Subcutaneous adipose tissue (tissue), 4 donors: ENCODE measurements around the gene SPEM2. TPM values are rescaled to one million over a fixed set of nuclear protein-coding genes. Genes with fewer than 3 reads are reported as not detected.

Source experiments
- total RNA-seq, 4 donors: library from RNA; depleted of rRNA; stranded (reverse); fragments of >200 nt; gene quantifications; one replicate each; pipeline ENCODE4 v1.1.0, GENCODE V29; 2016
- TF ChIP-seq, protein P1 (sequence below): fragments of 450-650 bp; IDR thresholded peaks from one replicate; pipeline ENCODE4 v1.5.1; 2016; ENCODE audit warnings: low read depth, mild to moderate bottlenecking, control low read depth, antibody characterized with exemption, moderate library complexity

Gene SPEM2
- total RNA-seq, 4 donors from 2014 or later, result not detected

DNA sequence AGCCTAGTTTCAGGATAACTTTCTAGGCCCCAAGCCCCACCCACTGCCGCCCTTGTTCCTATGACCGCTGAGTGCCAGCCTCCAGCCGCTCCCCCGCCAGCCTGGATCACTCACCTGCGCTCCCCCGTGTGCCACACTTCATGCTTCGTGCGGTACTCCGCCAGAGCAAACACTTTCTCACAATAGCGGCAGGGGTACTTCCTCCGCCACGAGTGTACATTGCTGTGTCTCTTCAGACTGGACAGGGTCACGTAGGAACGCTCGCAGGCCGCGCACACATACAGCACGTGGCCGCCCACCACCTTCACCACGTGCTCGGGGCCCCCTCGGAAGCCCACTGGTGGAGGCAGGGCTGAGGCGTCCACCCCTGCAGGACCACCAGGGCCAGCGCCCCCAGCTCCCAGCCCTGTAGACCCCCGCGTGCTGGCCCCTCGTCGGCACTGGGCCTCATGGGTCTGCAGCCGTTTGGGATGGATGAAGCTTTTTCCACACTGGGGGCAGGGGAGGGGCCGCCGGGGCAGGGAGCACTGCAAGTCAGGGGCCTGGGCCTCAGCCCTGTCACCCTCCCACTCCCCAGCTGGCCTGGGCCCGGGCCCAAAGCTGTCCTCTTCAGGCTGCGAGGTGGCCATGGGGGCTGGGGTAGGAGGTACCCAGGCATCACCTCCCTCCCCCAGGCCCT is 40.3 kb downstream of the SPEM2 start:
- TF ChIP-seq, protein P1, sequence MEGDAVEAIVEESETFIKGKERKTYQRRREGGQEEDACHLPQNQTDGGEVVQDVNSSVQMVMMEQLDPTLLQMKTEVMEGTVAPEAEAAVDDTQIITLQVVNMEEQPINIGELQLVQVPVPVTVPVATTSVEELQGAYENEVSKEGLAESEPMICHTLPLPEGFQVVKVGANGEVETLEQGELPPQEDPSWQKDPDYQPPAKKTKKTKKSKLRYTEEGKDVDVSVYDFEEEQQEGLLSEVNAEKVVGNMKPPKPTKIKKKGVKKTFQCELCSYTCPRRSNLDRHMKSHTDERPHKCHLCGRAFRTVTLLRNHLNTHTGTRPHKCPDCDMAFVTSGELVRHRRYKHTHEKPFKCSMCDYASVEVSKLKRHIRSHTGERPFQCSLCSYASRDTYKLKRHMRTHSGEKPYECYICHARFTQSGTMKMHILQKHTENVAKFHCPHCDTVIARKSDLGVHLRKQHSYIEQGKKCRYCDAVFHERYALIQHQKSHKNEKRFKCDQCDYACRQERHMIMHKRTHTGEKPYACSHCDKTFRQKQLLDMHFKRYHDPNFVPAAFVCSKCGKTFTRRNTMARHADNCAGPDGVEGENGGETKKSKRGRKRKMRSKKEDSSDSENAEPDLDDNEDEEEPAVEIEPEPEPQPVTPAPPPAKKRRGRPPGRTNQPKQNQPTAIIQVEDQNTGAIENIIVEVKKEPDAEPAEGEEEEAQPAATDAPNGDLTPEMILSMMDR, result no peak

DNA sequence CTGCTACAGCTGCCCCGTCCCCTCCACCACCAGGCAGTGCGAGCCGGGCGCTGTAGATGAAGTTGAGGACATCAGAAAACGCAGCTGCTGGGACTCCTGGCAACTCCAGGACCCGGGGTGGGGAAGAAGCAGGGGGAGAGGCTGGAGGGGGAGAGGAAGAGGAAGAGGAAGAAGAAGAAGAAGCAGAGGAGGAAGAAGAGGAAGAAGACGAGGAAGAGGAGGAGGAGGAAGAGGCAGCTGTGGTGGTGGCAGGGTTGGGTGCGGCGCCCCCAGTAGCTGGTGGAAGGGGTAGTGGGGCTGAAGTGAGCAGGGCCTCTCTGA is 40.9 kb downstream of the SPEM2 start:
- TF ChIP-seq, protein P1, result no peak

DNA sequence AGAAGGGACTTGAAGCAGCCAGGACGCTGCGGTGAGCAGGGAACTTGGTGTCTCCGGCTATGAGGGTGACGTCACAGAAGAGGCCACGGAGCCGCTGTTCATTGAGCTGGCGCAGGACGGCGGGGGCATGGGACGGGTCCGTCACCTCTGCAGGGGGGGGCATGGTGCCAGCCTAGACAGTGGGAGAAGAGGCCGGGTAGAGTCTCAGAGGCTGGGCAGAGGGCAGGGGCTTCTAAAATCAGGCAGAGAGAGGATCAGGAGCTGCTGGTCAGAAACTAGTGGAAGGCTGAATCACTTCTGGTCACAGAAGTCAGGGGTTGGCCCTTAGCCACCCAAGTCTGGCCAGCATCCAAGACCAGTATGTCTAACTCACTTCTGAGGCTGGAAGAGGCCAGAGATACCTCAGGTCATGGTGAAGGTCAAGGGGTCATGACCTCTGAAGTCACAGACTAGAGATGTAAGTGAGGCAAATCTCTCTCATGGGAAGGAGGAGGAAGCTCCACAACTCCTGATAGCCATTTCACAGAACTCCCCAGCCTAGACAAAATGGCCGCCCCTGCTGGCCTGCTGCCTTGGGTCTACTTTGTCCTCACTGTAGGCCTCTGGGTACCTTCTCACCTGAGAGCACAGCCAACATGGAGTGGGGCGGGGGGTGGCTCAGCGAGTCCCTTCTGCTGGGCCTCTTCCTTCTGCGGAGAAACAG is 41.4 kb downstream of the SPEM2 start:
- TF ChIP-seq, protein P1, result no peak

DNA sequence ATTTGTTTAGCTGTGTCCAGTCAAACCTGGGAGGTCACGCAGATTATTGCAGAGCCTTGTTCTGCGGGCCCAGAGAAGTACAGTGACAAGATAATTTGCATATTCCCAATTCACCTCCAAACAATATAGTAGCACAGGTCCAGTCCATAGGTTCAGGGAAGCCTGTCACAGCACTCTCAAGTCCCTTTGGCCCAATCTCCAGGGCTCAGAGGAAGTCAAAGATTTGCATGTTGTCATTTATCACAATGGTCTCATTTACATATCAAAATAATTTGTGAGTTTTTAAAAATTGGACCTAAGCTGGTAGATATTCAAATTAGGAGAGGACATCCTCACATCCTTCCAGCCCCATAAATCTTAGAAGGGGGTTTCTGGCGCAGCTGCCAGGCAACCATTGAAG is 42.1 kb downstream of the SPEM2 start:
- TF ChIP-seq, protein P1, result no peak

DNA sequence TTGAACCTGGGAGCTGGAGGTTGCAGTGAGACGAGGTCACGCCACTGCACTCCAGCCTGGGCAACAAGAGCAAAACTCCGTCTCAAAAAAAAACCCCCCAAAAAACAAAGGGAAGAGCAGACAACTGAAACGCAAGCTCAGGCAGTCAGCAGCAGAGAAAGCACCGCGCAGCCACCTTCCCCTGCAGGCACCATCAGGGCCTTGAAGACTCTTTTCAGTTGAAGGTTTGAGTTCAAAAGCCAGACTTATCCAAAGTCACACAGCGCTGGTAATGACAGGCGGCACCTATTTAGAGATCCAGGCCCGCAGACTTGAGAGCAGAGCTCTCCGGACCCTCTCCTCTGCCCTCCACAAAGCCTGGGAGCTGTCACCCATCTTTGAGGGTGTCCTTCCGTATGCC is 42.9 kb downstream of the SPEM2 start:
- TF ChIP-seq, protein P1, result no peak

DNA sequence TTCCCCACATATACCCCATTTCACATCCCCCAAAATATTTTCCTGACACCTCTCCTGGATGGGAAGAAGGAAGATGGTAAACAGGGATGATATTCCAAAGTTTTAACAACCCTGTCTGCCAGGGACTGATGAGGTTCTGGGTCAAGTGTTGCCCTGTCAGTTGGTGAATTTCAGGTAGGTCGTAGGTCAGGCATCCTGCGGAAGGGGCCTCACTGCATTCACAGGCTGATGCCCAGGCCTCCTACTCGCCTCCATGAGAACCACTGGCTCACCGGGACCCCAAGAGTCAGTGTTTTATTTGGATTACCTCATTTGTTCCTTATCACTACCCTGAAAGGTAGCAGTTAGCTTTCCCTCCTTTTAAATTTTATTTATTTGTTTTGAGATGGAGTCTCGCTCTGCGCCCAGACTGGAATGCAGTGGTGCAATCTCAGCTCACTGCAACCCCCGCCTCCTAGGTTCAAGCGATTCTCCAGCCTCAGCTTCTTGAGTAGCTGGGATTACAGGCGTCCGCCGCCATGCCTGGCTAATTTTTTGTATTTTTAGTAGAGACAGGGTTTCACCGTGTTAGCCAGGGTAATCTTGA is 43.5 kb downstream of the SPEM2 start:
- TF ChIP-seq, protein P1, result no peak

DNA sequence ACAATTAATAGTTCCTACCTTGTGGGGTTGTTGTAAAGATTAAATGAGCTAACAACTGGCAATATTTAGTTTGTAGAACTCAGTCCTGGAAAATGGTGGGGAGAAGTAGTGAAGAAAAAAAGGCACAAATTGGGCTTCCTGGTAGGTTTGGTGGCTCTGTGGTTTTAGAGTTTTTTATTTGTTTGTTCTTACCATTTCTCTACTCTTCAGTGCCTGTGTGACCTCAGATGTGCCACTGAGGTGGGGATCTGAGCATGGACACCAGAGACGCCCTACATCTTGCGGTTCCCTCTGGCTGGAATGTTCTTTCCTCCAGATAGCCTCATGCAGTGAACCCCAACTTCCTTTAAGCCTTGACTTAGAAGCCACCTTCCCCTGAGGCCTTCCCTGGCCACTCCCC is 46.3 kb downstream of the SPEM2 start:
- TF ChIP-seq, protein P1, result no peak
